A549 (cell line): ENCODE data around the gene SLC39A10.

Experiments used
- CTCF ChIP-seq: fragments of >200 bp; sonication (Bioruptor Twin); formaldehyde crosslinking; IDR thresholded peaks from 3 replicates; pipeline ENCODE4 v1.5.1; 2016
- NPAS2 ChIP-seq: fragments of 250-450 bp; sonication (Bioruptor Pico); IDR thresholded peaks from 2 replicates; pipeline ENCODE4 v1.8.0; 2022; ENCODE audit warnings: mild to moderate bottlenecking, moderate library complexity, borderline replicate concordance

GRCh38 chr2:195758846-195759245, 101.8 kb downstream of the SLC39A10 start:
- TF ChIP-seq NPAS2 (CRISPR knock-in tag) (no peak), CTCF (no peak)
